Measurements from ENCODE around the gene DHFR2.
"Not testable (repeated sequence)": the region's sequence is repeated elsewhere in the genome, so short reads cannot be mapped to it uniquely, and the experiment has no call there.

DHFR2 gene

GRCh38 chr3:94062513-94063404 lies at the start of gene DHFR2, which contains the start of gene NSUN3:
Gene DHFR2 (minus strand): TSS chr3:94062916. CDS start chr3:94061511, 1,405 bp downstream.
Gene NSUN3 (plus strand): TSS chr3:94063061. CDS start chr3:94063127, 66 bp downstream.
- peak; percentile 68 for DNase-seq (ENCODE audit: low read depth)

DNA sequence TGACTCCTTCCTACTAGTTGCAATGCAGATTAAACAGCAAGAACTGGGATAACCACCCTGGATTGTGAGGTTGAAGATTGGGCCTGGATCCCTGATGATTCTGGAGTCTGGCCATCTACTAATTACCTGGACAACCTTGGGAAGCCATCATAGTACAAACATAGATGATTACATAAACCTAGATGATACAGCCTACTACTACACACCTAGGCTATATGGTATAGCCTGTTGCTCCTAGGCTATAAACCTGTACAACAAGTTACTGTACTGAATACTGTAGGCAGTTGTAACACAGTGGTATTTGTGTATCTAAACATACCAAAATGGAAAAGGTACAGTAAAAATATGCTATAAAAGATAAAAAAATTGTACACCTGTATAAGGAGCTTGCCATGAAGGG lies 48.1 kb upstream of the DHFR2 start:
- DNase-seq (ENCODE audit: low read depth) = no peak

DNA sequence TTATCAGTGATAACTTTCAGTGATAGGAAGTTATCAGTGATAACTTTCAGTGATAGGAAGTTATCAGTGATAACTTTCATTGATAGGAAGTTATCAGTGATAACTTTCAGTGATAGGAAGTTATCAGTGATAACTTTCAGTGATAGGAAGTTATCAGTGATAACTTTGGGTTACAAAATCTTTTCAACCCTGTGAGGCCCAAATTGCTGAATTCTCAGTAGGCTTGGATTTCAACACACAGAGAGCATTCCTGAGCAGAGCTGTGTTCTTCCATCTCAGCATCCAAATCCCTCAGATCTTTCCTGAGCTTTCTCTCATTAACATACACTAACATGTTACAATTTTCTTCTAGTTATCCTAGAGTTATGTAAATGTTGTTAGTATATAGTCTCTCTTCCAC lies 47.5 kb upstream of the DHFR2 start:
- DNase-seq (ENCODE audit: low read depth) = not testable (repeated sequence)

DNA sequence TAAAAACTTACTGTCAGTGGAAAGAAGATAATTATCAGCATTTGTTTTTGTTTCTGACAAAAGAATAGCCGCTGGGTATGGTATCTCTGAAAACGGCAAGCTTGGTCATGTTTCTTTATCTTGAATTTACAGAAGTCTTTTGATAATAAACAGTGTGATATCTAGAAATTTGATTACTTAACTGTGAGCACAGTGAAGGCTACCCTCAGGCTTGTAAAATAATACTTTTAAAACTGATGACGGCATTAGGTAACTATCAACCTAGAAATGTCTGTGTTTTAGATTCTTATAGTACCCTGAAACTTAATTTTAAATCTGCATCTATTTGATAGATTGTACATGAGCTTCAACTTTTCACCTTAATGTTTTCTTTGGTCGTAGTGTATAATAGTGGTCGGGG lies 43.6 kb upstream of the DHFR2 start:
- no peak for DNase-seq (ENCODE audit: low read depth)

DNA sequence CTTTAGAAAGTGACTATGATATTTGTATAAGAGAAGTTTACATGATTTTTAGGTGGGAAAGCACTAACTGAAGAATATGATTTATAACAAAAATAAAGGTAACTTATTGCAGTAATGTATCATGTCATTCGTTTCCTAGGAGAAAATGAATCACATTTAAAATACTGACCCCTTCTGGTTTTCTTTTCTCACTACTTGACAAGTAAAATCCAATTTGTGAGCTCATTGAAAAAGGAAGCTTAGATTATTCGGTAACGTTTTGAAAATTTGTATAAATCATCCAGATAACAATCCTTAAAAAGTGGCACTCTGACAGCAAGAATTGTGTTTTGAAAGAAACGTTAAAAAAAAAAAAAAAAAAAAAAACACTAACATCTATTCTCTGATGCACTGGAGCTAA lies 39.1 kb upstream of the DHFR2 start:
- no peak for DNase-seq (ENCODE audit: low read depth)

- no peak for DNase-seq (ENCODE audit: low read depth)
Measured at GRCh38 chr3:94099311-94099710, 36.6 kb upstream of the DHFR2 start.

- DNase-seq (ENCODE audit: low read depth) = no peak
Measured at GRCh38 chr3:94098452-94098851, 35.7 kb upstream of the DHFR2 start.

- no peak for DNase-seq (ENCODE audit: low read depth)
Measured at GRCh38 chr3:94095111-94095510, 32.4 kb upstream of the DHFR2 start.

DNA sequence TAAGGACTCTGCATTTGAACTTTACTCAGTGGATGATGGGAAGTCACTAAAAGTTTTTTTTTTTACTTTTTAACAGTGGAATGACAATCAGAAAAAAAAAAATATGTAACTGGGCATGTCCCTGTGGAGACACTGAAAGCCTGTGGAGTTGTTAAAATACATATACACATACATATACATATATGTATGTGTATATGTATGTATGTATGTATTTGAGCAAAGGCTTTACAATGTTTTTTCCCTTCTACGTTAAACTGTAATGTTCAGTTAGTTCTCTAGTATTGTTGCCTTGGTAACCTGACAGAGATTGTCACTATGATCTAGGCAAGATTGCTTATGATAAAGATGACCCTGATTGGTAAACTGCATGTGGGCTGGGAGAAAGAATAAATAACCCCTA lies 30.4 kb upstream of the DHFR2 start:
- DNase-seq (ENCODE audit: low read depth) = no peak

GRCh38 chr3:94092086-94092485 lies 29.4 kb upstream of the DHFR2 start:
- no peak for DNase-seq (ENCODE audit: low read depth)

GRCh38 chr3:94089126-94089525 lies 26.4 kb upstream of the DHFR2 start:
- no peak for DNase-seq (ENCODE audit: low read depth)

DNA sequence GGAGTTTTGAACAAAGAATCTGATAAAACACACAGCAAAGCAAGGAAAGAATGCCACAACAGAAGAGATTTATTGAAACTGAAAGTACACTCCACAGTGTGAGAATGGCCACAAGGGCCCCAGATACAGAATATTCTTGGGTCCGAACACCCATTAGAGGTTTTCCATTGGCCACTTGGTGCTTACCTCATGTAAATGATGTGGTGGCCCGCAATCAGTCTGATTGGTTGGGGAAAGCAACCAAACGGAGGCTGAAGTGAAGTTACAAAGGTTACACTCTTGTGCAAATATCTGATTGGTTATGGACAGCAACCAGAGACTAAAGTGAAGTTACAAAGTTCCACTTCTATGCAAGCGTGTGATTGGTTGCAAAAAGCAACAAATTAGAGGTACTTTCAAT lies 20.5 kb upstream of the DHFR2 start:
- DNase-seq (ENCODE audit: low read depth) = no peak

DNA sequence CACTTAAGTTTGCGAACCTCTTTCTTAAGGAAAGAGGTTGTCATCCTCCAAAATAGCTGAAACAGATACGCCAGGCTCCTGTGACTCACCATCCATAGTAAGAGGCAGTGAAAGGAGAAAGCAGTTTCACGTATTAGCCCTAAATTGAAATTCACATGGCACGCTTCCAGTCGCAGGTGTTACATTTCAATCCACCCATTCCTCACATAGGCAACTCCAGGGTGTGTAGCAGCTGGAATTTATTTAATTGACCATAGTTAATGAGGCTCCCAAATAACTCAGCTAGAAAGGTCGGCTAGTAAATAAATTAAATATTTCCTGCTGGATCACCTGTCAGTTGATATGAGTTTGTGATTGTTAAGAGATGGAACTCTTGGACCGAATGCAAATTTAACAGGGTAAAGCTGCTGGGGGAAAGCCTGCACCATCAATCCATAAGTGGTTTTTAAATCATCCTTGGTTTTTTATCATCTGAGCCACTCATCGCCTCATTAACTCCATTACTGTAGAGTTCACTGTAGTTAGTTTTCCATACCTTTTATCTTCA lies 19.7 kb upstream of the DHFR2 start:
- no peak for DNase-seq (ENCODE audit: low read depth)

- DNase-seq (ENCODE audit: low read depth) = no peak
Measured at GRCh38 chr3:94081884-94082283, 19.2 kb upstream of the DHFR2 start.

- DNase-seq (ENCODE audit: low read depth) = not testable (repeated sequence)
Measured at GRCh38 chr3:94080552-94080951, 17.8 kb upstream of the DHFR2 start.

GRCh38 chr3:94076055-94076454 lies 13.3 kb upstream of the DHFR2 start:
- no peak for DNase-seq (ENCODE audit: low read depth)

DNA sequence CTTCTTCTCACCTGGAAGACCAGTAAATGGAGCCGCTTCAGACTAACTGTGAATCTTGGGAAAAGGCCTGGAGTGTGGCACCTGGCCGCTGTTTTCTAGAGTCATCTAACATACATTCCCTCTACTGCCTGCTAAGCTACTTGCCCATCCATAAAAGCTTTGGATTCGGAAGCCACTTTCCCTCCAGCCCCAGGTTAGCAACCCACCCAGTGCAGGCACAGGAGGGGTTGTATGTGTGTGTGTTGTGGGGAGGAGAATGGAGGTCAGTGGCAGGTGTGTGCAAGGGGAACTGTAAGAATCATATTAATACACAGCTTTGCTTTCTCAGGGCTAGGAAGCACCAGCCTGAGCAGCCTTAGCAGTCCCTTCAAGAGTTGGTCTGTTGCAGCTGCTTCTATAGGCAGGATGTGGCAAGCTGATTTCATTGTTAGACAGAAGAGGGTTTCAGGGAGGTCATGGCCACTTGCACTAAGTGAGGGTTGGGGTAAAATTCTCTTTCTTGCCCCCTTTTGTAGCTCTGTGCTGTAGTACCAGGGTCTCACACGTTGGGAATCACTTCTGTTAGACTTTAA lies 9.1 kb upstream of the DHFR2 start:
- DNase-seq (ENCODE audit: low read depth) = no peak

GRCh38 chr3:94070341-94070911 lies 7.7 kb upstream of the DHFR2 start:
- no peak for DNase-seq (ENCODE audit: low read depth)

DNA sequence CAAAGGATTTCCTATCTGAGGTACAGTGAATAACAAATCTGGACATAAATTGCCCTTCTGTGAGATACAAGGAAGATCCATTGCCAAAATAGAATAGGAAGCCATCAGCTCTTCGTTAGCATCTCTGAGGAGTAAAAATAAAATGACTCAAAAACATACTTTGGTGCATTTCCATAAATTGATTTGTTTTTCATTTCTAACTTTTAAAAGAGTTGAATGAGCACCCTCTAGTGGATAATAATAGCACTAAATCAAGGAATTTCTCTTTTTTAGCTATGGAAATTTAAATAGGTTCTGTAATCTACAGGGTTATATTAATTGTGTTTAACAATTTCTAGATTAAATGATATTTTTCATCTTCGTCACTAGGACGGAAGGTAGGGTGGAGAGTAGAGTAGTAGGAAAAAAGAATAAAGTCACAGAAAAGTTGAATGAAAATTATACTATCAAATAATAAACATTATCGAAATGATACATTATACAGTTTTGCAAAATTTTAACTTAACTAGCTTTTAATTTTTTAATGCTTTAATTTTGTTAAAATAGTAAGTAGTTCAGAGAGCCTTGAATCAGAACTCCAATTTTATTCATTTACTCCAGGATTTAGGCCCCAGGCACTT lies 6.6 kb upstream of the DHFR2 start:
- no peak for DNase-seq (ENCODE audit: low read depth)

- no peak for DNase-seq (ENCODE audit: low read depth)
Measured at GRCh38 chr3:94066506-94067500, 4.1 kb upstream of the DHFR2 start.

DNA sequence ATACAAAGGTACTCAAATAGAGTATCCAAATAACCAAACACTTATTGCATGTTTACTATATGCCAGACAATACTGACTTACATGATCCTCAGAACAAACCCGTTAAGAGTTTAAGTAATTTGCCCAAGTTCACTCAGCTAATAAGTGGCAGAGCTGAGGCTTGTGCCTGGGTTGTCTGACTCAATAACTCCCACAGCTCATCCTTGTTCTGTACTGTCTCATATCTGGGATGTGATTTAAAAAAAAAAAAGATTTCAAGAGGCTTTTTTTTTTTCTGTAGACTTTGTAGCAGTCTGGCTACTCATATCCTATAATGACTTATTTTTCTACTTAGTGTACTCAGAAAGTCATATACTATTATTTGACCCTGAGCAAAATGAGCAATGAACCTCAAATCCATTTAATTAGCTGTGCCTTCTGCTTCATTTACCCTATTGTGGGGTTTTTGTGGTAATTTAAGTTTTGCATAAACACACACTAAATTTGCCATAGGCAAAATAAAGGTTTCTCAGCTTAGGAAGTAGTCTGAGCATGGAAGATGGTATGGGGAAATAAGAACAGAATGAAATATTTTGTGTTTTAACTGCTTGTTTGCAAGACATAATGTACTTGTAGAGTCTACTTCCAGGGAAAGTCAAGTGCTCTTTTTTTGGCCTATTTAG lies 3.2 kb upstream of the DHFR2 start:
- DNase-seq (ENCODE audit: low read depth) = no peak
